HG02870 (cell line): Measurements from ENCODE around the gene SGO2.

ENCODE experiments used
- ATAC-seq: cut with Tn5 transposase; IDR thresholded peaks from one replicate; pipeline ENCODE4 v1.9.1; 2021; ENCODE audit warnings: mild to moderate bottlenecking, moderate library complexity; ENCODE audit not compliant: unreplicated experiment

SGO2 gene

GRCh38 chr2:200588076-200588678 is 62.2 kb downstream of the SGO2 start:
- ATAC-seq: no peak

DNA sequence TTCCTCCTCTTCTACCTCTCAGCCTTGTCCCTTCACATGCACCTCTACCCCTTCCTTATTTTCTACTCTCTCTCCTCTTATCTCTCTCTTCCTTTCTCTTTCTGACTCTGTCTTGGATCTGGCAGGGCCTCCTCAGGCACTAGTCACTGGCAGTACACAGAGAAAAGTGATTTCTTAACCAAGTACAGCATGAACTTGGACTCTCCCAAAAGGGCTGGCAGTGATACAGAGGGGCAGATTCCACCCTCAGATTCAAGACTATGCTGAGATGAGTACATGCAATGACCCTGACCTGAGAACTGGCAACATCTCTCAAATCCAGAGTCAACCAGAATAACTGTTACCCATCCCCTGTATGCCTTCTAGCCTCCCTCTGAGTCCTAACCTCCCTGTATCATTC is 64.1 kb downstream of the SGO2 start:
- ATAC-seq: no peak

GRCh38 chr2:200591308-200591707 is 65.3 kb downstream of the SGO2 start:
- ATAC-seq: no peak

DNA sequence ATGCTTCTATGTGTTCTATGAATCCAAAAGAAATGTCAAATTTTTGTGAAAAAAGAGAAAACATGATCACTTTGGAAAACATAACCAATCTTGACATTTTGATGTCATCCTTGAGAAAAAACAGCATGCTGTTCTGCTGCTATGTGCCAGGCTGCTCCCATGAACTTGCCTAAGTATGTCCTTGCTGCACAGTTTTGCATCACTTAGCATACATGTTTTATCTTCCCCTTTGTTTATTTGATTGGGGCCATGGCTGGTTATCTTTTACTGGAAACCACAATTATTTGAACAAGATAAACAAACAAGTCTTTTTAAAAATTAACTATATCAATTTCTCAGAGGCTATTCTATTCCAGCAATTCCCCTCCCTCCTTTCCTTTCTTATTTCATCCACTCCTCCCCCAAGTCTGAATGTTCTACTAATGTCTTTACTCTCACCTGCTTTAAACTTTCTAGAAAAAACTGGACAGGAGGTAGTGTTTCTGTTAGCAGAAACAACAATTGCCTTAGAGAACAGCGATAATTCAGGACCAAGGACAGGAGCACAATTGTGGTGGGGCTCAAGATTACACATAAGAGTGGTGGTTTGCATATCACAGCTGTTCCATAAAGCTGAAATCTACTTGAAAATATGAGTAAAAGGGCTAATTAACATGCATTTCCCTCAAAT is 66.5 kb downstream of the SGO2 start:
- no peak for ATAC-seq

DNA sequence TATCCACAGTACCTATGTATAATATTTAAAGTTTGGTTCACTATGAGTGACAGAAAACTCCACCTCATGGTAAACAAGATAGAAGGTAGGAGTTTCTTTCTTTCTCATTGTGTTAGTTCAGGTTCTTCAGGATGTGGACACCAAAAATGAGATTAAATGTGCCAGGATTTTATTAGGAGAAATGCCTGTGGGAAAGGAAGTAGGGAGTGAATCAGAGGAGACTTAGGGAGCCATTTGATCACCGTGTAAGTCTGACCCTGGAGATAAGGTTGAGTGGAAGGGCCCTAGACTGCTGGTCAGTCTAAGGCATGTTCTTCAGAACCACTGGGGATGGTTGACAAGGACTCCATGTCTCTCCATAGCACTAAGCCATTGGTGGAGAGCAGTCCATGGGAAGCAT is 67.9 kb downstream of the SGO2 start:
- no peak for ATAC-seq

GRCh38 chr2:200595913-200596312 is 69.9 kb downstream of the SGO2 start:
- ATAC-seq: no peak

GRCh38 chr2:200596774-200597570 is 71.0 kb downstream of the SGO2 start:
- ATAC-seq: no peak

DNA sequence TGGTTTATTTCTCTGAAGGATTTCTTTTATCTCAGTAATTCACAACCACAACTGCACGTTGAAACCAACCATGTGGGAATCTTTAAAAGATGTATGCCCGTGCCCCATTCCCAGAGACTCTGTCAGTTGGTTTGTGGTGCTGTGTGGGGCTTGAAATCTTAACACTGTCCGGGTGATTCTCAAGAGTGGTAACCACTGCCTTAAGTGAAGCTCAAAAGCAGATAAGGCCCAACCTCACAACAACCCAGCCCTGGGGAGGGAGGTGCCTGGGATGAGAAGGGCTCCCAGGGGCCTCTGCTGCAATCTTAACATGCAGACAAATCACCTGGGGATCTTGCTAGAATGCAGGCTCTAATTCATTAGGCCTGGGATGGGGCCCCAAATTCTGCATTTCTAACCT is 73.2 kb downstream of the SGO2 start:
- ATAC-seq: no peak

DNA sequence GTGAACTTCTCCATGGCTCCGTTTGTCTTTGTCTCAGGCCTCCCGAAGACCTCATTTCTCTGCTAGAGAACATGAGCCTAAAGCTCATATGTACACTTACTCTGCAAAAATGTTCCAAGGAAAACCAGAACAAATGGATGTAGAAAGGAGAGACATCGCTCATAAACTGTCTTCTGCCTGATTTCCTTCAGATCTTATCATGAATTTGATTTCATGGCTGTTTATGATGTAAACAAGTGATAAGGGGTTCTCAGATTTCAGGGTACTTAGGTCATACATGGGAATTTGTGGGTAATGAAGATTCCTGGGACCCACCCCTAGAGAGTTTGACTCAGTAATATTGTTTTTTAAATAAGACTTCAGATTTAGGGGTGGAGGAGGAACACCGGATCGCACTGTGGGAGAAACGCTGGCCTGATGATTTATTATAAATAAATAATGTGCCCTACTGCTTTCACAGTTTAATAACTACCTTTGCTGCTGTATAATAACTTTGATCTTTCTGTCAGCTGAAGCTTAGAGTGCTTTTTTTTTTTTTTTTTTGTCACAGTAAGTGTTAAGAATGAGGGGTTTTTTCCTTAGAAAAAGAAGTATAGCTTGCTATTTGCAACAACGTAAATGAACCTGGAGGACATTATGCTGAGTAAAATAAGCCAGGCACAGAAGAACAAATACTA is 74.7 kb downstream of the SGO2 start:
- ATAC-seq: no peak

DNA sequence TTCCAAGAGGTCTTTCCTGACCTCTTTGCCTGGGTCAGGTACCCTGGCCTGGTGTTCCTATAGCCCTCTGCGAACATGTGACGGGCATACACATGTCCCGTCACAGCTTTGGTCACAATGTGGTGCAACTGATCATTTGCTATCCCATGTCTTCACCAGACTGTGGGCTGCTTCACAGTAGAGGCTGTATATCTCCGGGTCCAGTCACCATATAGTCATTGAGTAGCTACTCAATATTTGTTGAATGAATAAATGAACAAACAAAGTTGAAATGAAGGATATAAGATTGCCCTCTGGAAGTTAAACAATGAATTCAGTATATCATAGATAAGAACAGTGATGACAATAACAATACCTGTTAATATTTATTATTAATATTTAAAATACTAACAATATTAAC is 76.6 kb downstream of the SGO2 start:
- ATAC-seq: no peak

- no peak for ATAC-seq
These were observed 78.0 kb downstream of the SGO2 start for GRCh38 chr2:200603972-200604371.

- ATAC-seq: no peak
These were observed 78.7 kb downstream of the SGO2 start for GRCh38 chr2:200604571-200605255.

- ATAC-seq: no peak
These were observed 82.5 kb downstream of the SGO2 start for GRCh38 chr2:200608341-200609027.

DNA sequence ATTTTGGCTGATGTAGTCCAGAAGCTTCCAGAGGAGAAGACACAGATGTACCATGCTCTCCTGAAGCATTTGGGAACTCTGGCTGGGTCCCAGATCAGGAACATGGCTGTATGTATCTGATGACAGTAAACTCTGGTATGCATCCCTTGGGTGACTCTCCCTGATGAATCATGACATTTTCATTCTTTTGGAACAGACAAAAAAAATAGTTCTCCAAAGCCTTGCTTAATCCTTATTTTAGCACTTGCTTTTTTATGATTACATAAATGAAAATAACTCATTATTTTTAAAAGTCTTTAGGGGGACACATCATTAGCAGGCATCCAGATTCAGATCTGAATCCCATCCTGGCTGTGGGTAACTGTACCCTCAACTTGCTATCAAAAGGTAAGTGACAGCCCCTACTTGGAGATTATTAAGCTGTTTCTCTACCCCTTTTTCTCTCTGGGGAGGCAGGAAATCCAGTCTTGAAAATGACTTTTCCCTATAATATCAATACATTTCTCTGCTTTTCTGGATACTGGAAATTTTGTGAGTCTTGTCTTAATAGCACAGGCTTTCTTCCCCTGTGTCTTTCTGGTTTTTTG is 83.1 kb downstream of the SGO2 start:
- no peak for ATAC-seq

GRCh38 chr2:200610217-200610616 is 84.2 kb downstream of the SGO2 start:
- peak; percentile 79 for ATAC-seq

DNA sequence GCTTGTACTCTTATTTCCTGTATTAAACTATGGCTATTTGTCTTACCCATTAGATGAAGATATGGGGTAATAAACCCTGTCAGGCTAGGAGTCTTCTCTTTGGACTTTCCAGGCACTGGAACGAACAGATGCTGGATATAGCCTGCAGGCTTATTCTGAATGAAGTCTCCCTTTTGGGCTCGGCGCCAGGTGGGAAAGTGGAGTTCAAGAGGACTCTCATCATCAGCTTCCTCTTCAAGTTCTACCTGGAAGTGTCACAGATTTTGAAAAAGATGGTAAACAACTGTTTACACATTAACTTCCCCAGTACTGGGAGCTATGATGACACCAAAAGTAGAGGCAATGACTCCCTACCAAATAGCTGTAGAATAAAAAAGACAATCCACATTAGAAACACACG is 87.7 kb downstream of the SGO2 start:
- no peak for ATAC-seq

GRCh38 chr2:200614249-200614648 is 88.2 kb downstream of the SGO2 start:
- no peak for ATAC-seq

DNA sequence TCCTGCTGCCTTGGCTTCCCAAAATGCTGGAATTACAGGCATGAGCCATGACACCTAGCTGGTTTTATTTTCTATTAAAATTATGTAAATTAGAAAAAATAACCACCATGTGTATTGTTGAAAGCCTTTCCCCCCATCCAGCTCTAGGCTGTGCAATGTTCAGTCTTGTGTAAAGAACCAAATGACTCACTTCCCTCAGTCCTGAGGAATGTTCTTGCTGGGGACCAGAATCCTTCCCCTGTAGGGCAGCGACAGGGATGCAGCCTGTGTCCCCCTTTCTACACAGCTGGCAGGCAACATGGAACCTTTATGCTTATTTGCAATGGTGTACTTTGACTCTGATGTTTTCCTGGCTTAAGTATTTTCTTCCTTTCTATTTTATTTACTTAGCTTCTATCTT is 89.2 kb downstream of the SGO2 start:
- peak; percentile 52 for ATAC-seq

DNA sequence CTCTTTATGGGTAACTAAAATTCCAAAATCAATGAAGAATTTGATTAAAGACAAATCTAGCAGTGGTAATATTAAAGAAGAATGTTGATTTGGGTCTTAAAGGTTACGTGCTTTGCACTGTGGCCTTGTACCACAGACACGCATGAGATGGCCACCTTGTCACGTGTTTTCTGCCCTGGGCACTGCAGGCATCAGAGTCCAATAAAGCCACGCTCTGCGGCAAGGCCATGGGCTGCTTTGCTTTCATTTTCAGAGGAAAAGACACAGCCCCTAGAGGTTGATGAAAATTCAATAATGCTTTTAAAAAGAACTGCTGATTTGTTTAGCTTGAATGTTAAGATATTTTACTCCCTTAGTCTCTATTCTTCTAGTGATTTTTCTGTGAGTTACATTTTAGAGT is 90.2 kb downstream of the SGO2 start:
- no peak for ATAC-seq

DNA sequence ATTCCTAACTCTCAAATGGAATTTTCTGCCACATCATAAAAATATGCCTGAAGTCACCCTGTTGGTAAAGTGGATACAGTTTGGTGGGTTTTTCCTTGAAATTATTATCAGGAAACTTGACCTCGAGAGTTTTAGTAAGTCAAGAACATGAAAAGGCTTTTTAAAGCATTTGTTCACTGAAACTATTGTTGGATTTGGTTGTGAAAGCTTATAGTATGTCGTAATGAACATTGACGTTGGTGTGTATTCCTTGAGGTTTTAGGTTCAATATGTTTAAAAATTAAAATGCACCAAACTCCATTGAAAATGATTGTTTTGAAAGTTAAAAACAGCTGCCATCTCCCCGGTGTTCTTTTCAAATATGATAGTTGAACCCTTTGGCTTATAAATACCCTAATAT is 90.6 kb downstream of the SGO2 start:
- no peak for ATAC-seq
